Peyer's patch (tissue), 4 donors: ENCODE results near the gene FIGNL2.

ENCODE experiments used
- CTCF ChIP-seq, 6 experiments: fragments of 450-650 bp in 4 of 6; fragments of 200-600 bp in 2 of 6; sonication (generic) in 1 of 6; IDR thresholded peaks; one replicate each; pipeline ENCODE4 v1.5.1; 2017 to 2019; ENCODE audit warnings: antibody characterized with exemption in 6 of 6, mild to moderate bottlenecking in 3 of 6, moderate library complexity in 1 of 6
- POLR2A ChIP-seq, 2 donors: fragments of 450-650 bp; IDR thresholded peaks; one replicate each; pipeline ENCODE4 v1.5.1; 2017; ENCODE audit warnings: antibody characterized with exemption in 2 of 2, mild to moderate bottlenecking in 2 of 2, moderate library complexity in 2 of 2

GRCh38 chr12:51871918-51872688, 23.6 kb upstream of the FIGNL2 start:
- TF ChIP-seq CTCF (IDR thresholded peaks at IDR 0.05) (no peak), POLR2A (IDR thresholded peaks at IDR 0.05) (no peak)
